ENCODE results near the gene GASK1A. TPM values are rescaled to one million over a fixed set of nuclear protein-coding genes. Genes with fewer than 3 reads are reported as not detected.

Gene GASK1A
- total RNA-seq, 1 experiment from 2014 or later = 5.4 TPM

DNA sequence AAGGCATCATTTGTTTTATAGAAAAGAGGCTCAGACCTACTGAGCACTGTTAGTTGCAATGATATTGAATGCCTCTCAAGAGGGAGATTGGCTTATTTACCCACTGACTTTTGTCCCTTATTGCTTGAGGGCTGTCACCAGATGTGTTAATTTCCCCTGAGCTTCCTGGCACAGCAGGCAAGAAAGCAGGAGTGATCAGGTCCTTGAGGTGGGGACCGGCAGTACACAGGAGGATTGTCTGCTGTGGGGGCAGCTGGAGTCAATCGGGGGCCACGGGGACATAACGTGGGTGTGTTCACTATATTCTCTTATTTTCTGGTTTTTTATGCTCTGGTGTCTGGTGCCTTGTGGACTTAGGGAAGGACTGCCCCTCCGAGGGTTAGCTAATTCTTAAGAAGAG is 44.6 kb downstream of the GASK1A start:
- Histone ChIP-seq H3K79me2 (ENCODE audit: insufficient read depth, low read length) (no peaks in the 10 kb centered on the region), H2AK5ac (ENCODE audit: insufficient read length, low read length) (no peak overlapping the region), H4K20me1 (ENCODE audit: control insufficient read depth, insufficient read depth, insufficient read length) (no peaks in the 10 kb centered on the region), H3K9me3 (ENCODE audit: control insufficient read depth, low read depth, low read length) (no peaks in the 10 kb centered on the region), H3T11ph (ENCODE audit: low read length) (no peak overlapping the region), H3K79me1 (ENCODE audit: insufficient read depth, low read depth, low read length, poor library complexity, severe bottlenecking) (no peaks in the 10 kb centered on the region), H3K9ac (ENCODE audit: extremely low read depth, insufficient read length, low read length) (no peak overlapping the region), H4K5ac (ENCODE audit: insufficient read length, low read depth, low read length) (no peak overlapping the region), H3K4ac (ENCODE audit: low read depth, low read length) (no peak overlapping the region), H2AFZ (ENCODE audit: low read length) (no peak overlapping the region), H2BK20ac (ENCODE audit: low read depth, low read length, poor library complexity, severe bottlenecking) (no peak overlapping the region), H2BK12ac (ENCODE audit: insufficient read length, low read depth, low read length) (no peak overlapping the region), H4K8ac (replicated peaks; ENCODE audit: insufficient read length, low read depth, low read length) (no peak overlapping the region), H3K23ac (ENCODE audit: insufficient read length, low read depth, low read length) (no peak overlapping the region), H3K27me3 (ENCODE audit: insufficient read depth, low read length) (no peaks in the 10 kb centered on the region), H3K18ac (ENCODE audit: insufficient read length, low read depth, low read length) (no peak overlapping the region), H3K4me2 (ENCODE audit: insufficient read depth, insufficient read length, low read length) (no peak overlapping the region), H3K4me1 (ENCODE audit: insufficient read depth, low read length) (peaks cover 8% of the 10 kb centered on the region; the same call in 1 of the 2 replicates), H2BK5ac (ENCODE audit: insufficient read length, low read length) (no peak overlapping the region), H3K27ac (ENCODE audit: insufficient read length, low read depth, low read length) (no peak overlapping the region), H3K14ac (ENCODE audit: insufficient read depth, low read length) (no peak overlapping the region), H2BK120ac (ENCODE audit: low read depth, low read length, poor library complexity, severe bottlenecking) (no peak overlapping the region), H4K91ac (ENCODE audit: insufficient read length, low read depth, low read length) (no peak overlapping the region), H3K23me2 (ENCODE audit: insufficient read length, low read depth, low read length, poor library complexity, severe bottlenecking) (no peaks in the 10 kb centered on the region), H2BK15ac (ENCODE audit: low read depth, low read length) (no peak overlapping the region), H3K56ac (ENCODE audit: insufficient read length, low read depth, low read length) (no peak overlapping the region)
- Mint-ChIP-seq H3K27ac (no peak overlapping the region), H3K9me3 (peaks cover 0 to 4% of the 10 kb centered on the region in 2 experiments; a peak in 3 of 5 replicates), H3K4me3 (no peak overlapping the region), H3K27me3 (ENCODE audit: low read depth) (peaks cover 2% of the 10 kb centered on the region; the same call in 1 of the 2 replicates), H3K36me3 (ENCODE audit: insufficient read depth in 1 of 3, low read depth in 3 of 3) (peaks cover 0 to 4% (median 0%) of the 10 kb centered on the region in 3 experiments; a peak in 1 of 7 replicates), H3K4me1 (peaks cover 13 to 20% of the 10 kb centered on the region in 2 experiments)
- no CpG with 5 or more reads among the region's 5 CpGs for WGBS (ENCODE audit: extremely low coverage, insufficient read length, low lambda C conversion rate)
- TF ChIP-seq, protein P1, sequence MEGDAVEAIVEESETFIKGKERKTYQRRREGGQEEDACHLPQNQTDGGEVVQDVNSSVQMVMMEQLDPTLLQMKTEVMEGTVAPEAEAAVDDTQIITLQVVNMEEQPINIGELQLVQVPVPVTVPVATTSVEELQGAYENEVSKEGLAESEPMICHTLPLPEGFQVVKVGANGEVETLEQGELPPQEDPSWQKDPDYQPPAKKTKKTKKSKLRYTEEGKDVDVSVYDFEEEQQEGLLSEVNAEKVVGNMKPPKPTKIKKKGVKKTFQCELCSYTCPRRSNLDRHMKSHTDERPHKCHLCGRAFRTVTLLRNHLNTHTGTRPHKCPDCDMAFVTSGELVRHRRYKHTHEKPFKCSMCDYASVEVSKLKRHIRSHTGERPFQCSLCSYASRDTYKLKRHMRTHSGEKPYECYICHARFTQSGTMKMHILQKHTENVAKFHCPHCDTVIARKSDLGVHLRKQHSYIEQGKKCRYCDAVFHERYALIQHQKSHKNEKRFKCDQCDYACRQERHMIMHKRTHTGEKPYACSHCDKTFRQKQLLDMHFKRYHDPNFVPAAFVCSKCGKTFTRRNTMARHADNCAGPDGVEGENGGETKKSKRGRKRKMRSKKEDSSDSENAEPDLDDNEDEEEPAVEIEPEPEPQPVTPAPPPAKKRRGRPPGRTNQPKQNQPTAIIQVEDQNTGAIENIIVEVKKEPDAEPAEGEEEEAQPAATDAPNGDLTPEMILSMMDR (conservative IDR thresholded peaks at IDR 0.05) = no peak
- DNase-seq = no peak

Data from H9 (cell line).